GM21360 (cell line): ENCODE results near the gene KLHL40.

ENCODE experiments used
- ATAC-seq: cut with Tn5 transposase; IDR thresholded peaks from one replicate; pipeline ENCODE4 v1.9.1; 2021; ENCODE audit warnings: mild to moderate bottlenecking, moderate library complexity; ENCODE audit not compliant: unreplicated experiment

The KLHL40 gene

GRCh38 chr3:42688016-42688415 lies 2.7 kb downstream of the KLHL40 start:
- no peak for ATAC-seq

- no peak for ATAC-seq
Measured at GRCh38 chr3:42688487-42689420, 3.4 kb downstream of the KLHL40 start.

GRCh38 chr3:42689421-42690014 lies 4.2 kb downstream of the KLHL40 start:
- ATAC-seq = no peak

- no peak for ATAC-seq
Measured at GRCh38 chr3:42690191-42690590, 4.9 kb downstream of the KLHL40 start.

- ATAC-seq = no peak
Measured at GRCh38 chr3:42690766-42691680, 5.7 kb downstream of the KLHL40 start.

- ATAC-seq = no peak
Measured at GRCh38 chr3:42691816-42692666, 6.7 kb downstream of the KLHL40 start.

- ATAC-seq = no peak
Measured at GRCh38 chr3:42692667-42693529, 7.6 kb downstream of the KLHL40 start.

GRCh38 chr3:42693530-42693930 lies 8.2 kb downstream of the KLHL40 start:
- no peak for ATAC-seq

- ATAC-seq = no peak
Measured at GRCh38 chr3:42694366-42694765, 9.0 kb downstream of the KLHL40 start.

- no peak for ATAC-seq
Measured at GRCh38 chr3:42696356-42697288, 11.3 kb downstream of the KLHL40 start.

GRCh38 chr3:42697289-42698051 lies 12.1 kb downstream of the KLHL40 start:
- no peak for ATAC-seq

GRCh38 chr3:42698216-42698910 lies 13.0 kb downstream of the KLHL40 start:
- ATAC-seq = no peak

- no peak for ATAC-seq
Measured at GRCh38 chr3:42698911-42699230, 13.5 kb downstream of the KLHL40 start.

- ATAC-seq = no peak
Measured at GRCh38 chr3:42699511-42699971, 14.2 kb downstream of the KLHL40 start.

GRCh38 chr3:42700366-42701288 lies 15.3 kb downstream of the KLHL40 start:
- no peak for ATAC-seq
